ENCODE measurements around the gene ITPK1. TPM values are rescaled to one million over a fixed set of nuclear protein-coding genes. Genes with fewer than 3 reads are reported as not detected.

The ITPK1 gene
- total RNA-seq, 4 donors from 2014 or later, result 64.8 to 235 (median 128) TPM

- intact Hi-C loops (cut with DNase I; ENCODE audit: low total_unique reads), result loop anchor here (10.0 kb wide), 1 partner anchor 75 kb away; the partner anchor contains the start of gene ITPK1
- Histone ChIP-seq H3K27me3 (no peaks in the 10 kb centered on the region), H3K36me3 (no peaks in the 10 kb centered on the region), H3K27ac (peak overlapping the region; percentile 86 to 90 (median 88)), H3K4me3 (no peak overlapping the region), H3K4me1 (peaks cover 51 to 86% (median 63%) of the 10 kb centered on the region in 4 donors), H3K9me3 (no peaks in the 10 kb centered on the region)
- in situ Hi-C loops (cut with MboI; ENCODE audit: low pct_ligation_motif_present in 1 of 4, low pct_unique_long_range_greater_than_20kb in 1 of 4, low sequenced_read_pairs in 3 of 4), result no loop called here
- TF ChIP-seq POLR2AphosphoS5 (IDR thresholded peaks at IDR 0.05) (no peak), EP300 (IDR thresholded peaks at IDR 0.05; ENCODE audit: low read depth) (no peak), CTCF (IDR thresholded peaks at IDR 0.05) (no peak), POLR2A (IDR thresholded peaks at IDR 0.05) (no peak)
- WGBS, 2 donors (ENCODE audit: low coverage in 1 of 2), result 73 to 83% methylated on average over 1 to 8 of the region's 11 CpGs
- no peak for DNase-seq
These were observed 75.9 kb downstream of the ITPK1 start for GRCh38 chr14:93039649-93040315.

GRCh38 chr14:93037351-93037750 lies 78.4 kb downstream of the ITPK1 start:
- intact Hi-C loops (cut with DNase I; ENCODE audit: low total_unique reads), result loop anchor here (10.0 kb wide), 1 partner anchor 77 kb away; the partner anchor contains the start of gene ITPK1
- in situ Hi-C loops (cut with MboI; ENCODE audit: low pct_ligation_motif_present in 1 of 4, low pct_unique_long_range_greater_than_20kb in 1 of 4, low sequenced_read_pairs in 3 of 4), result no loop called here
- peaks cover 48 to 86% (median 59%) of the 10 kb centered on the region in 4 donors for H3K4me1 ChIP-seq

GRCh38 chr14:93036652-93037345 lies 78.9 kb downstream of the ITPK1 start:
- Histone ChIP-seq H3K4me3 (no peak overlapping the region), H3K27ac (peak overlapping the region; percentile 47 to 89 (median 60)), H3K36me3 (no peaks in the 10 kb centered on the region), H3K4me1 (peaks cover 48 to 86% (median 60%) of the 10 kb centered on the region in 4 donors), H3K27me3 (no peaks in the 10 kb centered on the region), H3K9me3 (no peaks in the 10 kb centered on the region)
- no peak for DNase-seq
- WGBS, 2 donors (ENCODE audit: low coverage in 1 of 2), result 73 to 82% methylated on average over 5 to 12 of the region's 12 CpGs
- in situ Hi-C loops (cut with MboI; ENCODE audit: low pct_ligation_motif_present in 1 of 4, low pct_unique_long_range_greater_than_20kb in 1 of 4, low sequenced_read_pairs in 3 of 4), result no loop called here
- TF ChIP-seq POLR2A (IDR thresholded peaks at IDR 0.05) (no peak), EP300 (IDR thresholded peaks at IDR 0.05; ENCODE audit: low read depth) (no peak), POLR2AphosphoS5 (IDR thresholded peaks at IDR 0.05) (no peak), CTCF (IDR thresholded peaks at IDR 0.05) (no peak)
- intact Hi-C loops (cut with DNase I; ENCODE audit: low total_unique reads), result loop anchor here (10.0 kb wide), 1 partner anchor 78 kb away; the partner anchor contains the start of gene ITPK1

More at GRCh38 chr14:93037351-93037750, 78.4 kb downstream of the ITPK1 start:
- H3K9me3 ChIP-seq, result no peaks in the 10 kb centered on the region
- 77% methylated on average over 6 of the region's 6 CpGs; no CpG with 5 or more reads in 1 of the 2 donors for WGBS, 2 donors (ENCODE audit: low coverage in 1 of 2)
- no peak overlapping the region for H3K4me3 ChIP-seq
- H3K27me3 ChIP-seq, result no peaks in the 10 kb centered on the region
- DNase-seq, result no peak
- TF ChIP-seq POLR2AphosphoS5 (IDR thresholded peaks at IDR 0.05), result no peak
- no peak for TF ChIP-seq EP300 (IDR thresholded peaks at IDR 0.05; ENCODE audit: low read depth)
- no peak for TF ChIP-seq POLR2A (IDR thresholded peaks at IDR 0.05)
- no peak for TF ChIP-seq CTCF (IDR thresholded peaks at IDR 0.05)
- H3K36me3 ChIP-seq, result no peaks in the 10 kb centered on the region
- peak overlapping the region; percentile 47 to 89 (median 60) for H3K27ac ChIP-seq

Measured in transverse colon (tissue), 4 donors.